HepG2 (cell line): Measurements from ENCODE around the gene OR5A1. TPM values are rescaled to one million over a fixed set of nuclear protein-coding genes. Genes with fewer than 3 reads are reported as not detected.

Experiments used
- ATAC-seq: fragments of 200-7000 bp; cut with Tn5 transposase; 3 replicates; pipeline ENCODE4 v1.9.1; 2020; ENCODE audit warnings: mild to moderate bottlenecking, moderate library complexity
- BruUV-seq: library from RNA; stranded (reverse); fragments of 400-500 nt; replicated peaks from 2 replicates; lab custom pipeline; 2021; lab: Mats Ljungman, UMichigan
- CTCF ChIA-PET: fragments of 300-600 bp; formaldehyde crosslinking; extraction: SDS; loops from one replicate; lab custom pipeline; 2021; ENCODE audit warnings: low total read pairs, inconsistent platforms, low intra/inter-chr PET ratio; lab: Yijun Ruan, JAX
- POLR2A ChIA-PET: fragments of 350-600 bp; sonication (Branson Sonifier 250); formaldehyde crosslinking; loops from one replicate; lab custom pipeline; 2020; ENCODE audit warnings: antibody characterized with exemption, inconsistent platforms; lab: Yijun Ruan, JAX
- DNase-seq: peaks from one replicate; pipeline ENCODE4 v3.0.0-alpha.2; 2015; ENCODE audit warnings: low spot score
- FAIRE-seq: peaks from 3 replicates; lab custom pipeline; 2011; peaks lifted over from hg19 to GRCh38; lab: Jason Lieb, UNC
- H2AFZ ChIP-seq: one replicate; pipeline ENCODE4 v1.6.1; 2011; ENCODE audit warnings: low read length, inconsistent platforms
- H3K27ac ChIP-seq: fragments of 300-600 bp; 3 replicates; pipeline ENCODE4 v1.8.0; 2011; ENCODE audit warnings: mixed run types, mild to moderate bottlenecking, mixed read lengths, low read length, inconsistent platforms; ENCODE audit not compliant: insufficient read depth; ENCODE audit errors: extremely low read length
- H3K27me3 ChIP-seq, 2 experiments: fragments of 200-600 bp in 1 of 2; 2 replicates in 1 of 2; 3 replicates in 1 of 2; pipeline versions ENCODE4 v1.6.0 to v1.8.0; 2011; ENCODE audit warnings: low read length in 2 of 2, mild to moderate bottlenecking in 2 of 2, moderate library complexity in 2 of 2, inconsistent platforms in 1 of 2; ENCODE audit not compliant: insufficient read depth in 2 of 2, control insufficient read depth in 1 of 2
- H3K36me3 ChIP-seq, 2 experiments: fragments of 200-600 bp in 1 of 2; replicated peaks in 1 of 2; 2 replicates in 1 of 2; 3 replicates in 1 of 2; pipeline versions ENCODE4 v1.5.1 to v1.8.0; 2011; ENCODE audit warnings: low read length in 2 of 2, inconsistent platforms in 1 of 2; ENCODE audit not compliant: insufficient read depth in 2 of 2, control insufficient read depth in 1 of 2
- H3K4me1 ChIP-seq: 2 replicates; pipeline ENCODE4 v1.5.1; 2012; ENCODE audit warnings: low read length, inconsistent platforms; ENCODE audit not compliant: insufficient read depth
- H3K4me2 ChIP-seq: 2 replicates; pipeline ENCODE4 v1.6.0; 2011; ENCODE audit warnings: low read depth, low read length, inconsistent platforms
- H3K4me3 ChIP-seq, 3 experiments: fragments of 200-600 bp in 1 of 3; sonication (generic), shearing (Covaris generic) in 1 of 3; replicated peaks in 1 of 3; 2 replicates each; pipeline ENCODE4 v1.5.1; 2011 to 2016; ENCODE audit warnings: low read length in 3 of 3, inconsistent platforms in 2 of 3, low read depth in 2 of 3, mild to moderate bottlenecking in 2 of 3, control low read depth in 1 of 3, mixed read lengths in 1 of 3; ENCODE audit not compliant: insufficient read depth in 1 of 3
- H3K79me2 ChIP-seq: one replicate; pipeline ENCODE4 v1.6.1; 2011; ENCODE audit warnings: low read length, inconsistent platforms; ENCODE audit not compliant: insufficient read depth
- H3K9ac ChIP-seq: 2 replicates; pipeline ENCODE4 v1.6.0; 2011; ENCODE audit warnings: mild to moderate bottlenecking, low read depth, low read length, inconsistent platforms; ENCODE audit not compliant: insufficient read depth
- H3K9me3 ChIP-seq: 2 replicates; pipeline ENCODE4 v1.5.1; 2012; ENCODE audit warnings: mild to moderate bottlenecking, low read length
- H4K20me1 ChIP-seq: 2 replicates; pipeline ENCODE4 v1.6.0; 2011; ENCODE audit warnings: inconsistent platforms, mild to moderate bottlenecking, low read length, moderate library complexity; ENCODE audit not compliant: insufficient read depth
- CCAR2 ChIP-seq: fragments of 200-400 bp; formaldehyde crosslinking; optimal IDR thresholded peaks from 2 replicates; pipeline ENCODE3; 2018; ENCODE audit warnings: low read depth, mild to moderate bottlenecking, low read length, moderate library complexity
- HOXA5 ChIP-seq: sonication (generic); formaldehyde crosslinking; IDR thresholded peaks from 2 replicates; pipeline ENCODE4 v1.4.0; 2020; ENCODE audit warnings: missing genetic modification reagents
- MEF2D ChIP-seq: sonication (generic); formaldehyde crosslinking; IDR thresholded peaks from 2 replicates; pipeline ENCODE4 v1.5.1; 2020; ENCODE audit warnings: mild to moderate bottlenecking, missing genetic modification reagents
- PHF20 ChIP-seq: sonication (generic); formaldehyde crosslinking; IDR thresholded peaks from 2 replicates; pipeline ENCODE4 v1.5.0; 2020; ENCODE audit warnings: mild to moderate bottlenecking, missing genetic modification reagents
- SP140L ChIP-seq: sonication (generic); formaldehyde crosslinking; IDR thresholded peaks from 2 replicates; pipeline ENCODE4 v1.4.0; 2020; ENCODE audit warnings: missing genetic modification reagents, borderline replicate concordance
- ZNF563 ChIP-seq: sonication (generic); formaldehyde crosslinking; IDR thresholded peaks from 2 replicates; pipeline ENCODE4 v1.8.0; 2022; ENCODE audit warnings: mild to moderate bottlenecking, moderate library complexity, missing genetic modification reagents
- ZNF567 ChIP-seq: sonication (generic); formaldehyde crosslinking; IDR thresholded peaks from 2 replicates; pipeline ENCODE4 v1.8.1; 2023; ENCODE audit warnings: mild to moderate bottlenecking, missing genetic modification reagents, borderline replicate concordance
- ZNF577 ChIP-seq: sonication (generic); formaldehyde crosslinking; IDR thresholded peaks from 2 replicates; pipeline ENCODE4 v1.4.0; 2020; ENCODE audit warnings: mild to moderate bottlenecking, low read depth, missing genetic modification reagents, borderline replicate concordance
- ZNF891 ChIP-seq: sonication (generic); formaldehyde crosslinking; IDR thresholded peaks from 2 replicates; pipeline ENCODE4 v1.5.0; 2020; ENCODE audit warnings: mild to moderate bottlenecking, missing genetic modification reagents
- ZSCAN30 ChIP-seq: sonication (generic); formaldehyde crosslinking; IDR thresholded peaks from 2 replicates; pipeline ENCODE4 v1.5.0; 2020; ENCODE audit warnings: mild to moderate bottlenecking, missing genetic modification reagents
- in situ Hi-C: cut with HindIII; loops from 2 replicates; pipeline ENCODE4 v1.10.0; 2017; ENCODE audit warnings: low pct_unique_long_range_greater_than_20kb; ENCODE audit not compliant: extremely low pct_ligation_motif_present
- intact Hi-C: fragments of 100-400 bp; cut with micrococcal nuclease; formaldehyde crosslinking; loops from one replicate; pipeline ENCODE4 v1.10.0; 2022; ENCODE audit not compliant: unreplicated experiment
- polyA plus RNA-seq, 8 experiments: library from polyadenylated mRNA; depleted of rRNA in 3 of 8; stranded (reverse) in 7 of 8; unstranded in 1 of 8; fragments of >200 nt; fragmentation: Illumina TruSeq in 4 of 8; extraction: Trizol in 4 of 8; gene quantifications; 2 replicates each; pipeline versions ENCODE4 v1.2.1 to v1.2.3, GENCODE V29; 2011 to 2016; ENCODE audit warnings: low read depth in 4 of 8, missing spikeins in 1 of 8, mixed read lengths in 1 of 8; ENCODE audit not compliant: insufficient read depth in 1 of 8
- total RNA-seq, 5 experiments: library from RNA; depleted of rRNA; stranded (reverse); fragments of >200 nt; fragmentation: Illumina TruSeq; extraction: Trizol; gene quantifications; 2 replicates each; pipeline ENCODE4 v1.2.3, GENCODE V29; 2016; ENCODE audit warnings: low read depth in 1 of 5
- TF ChIP-seq, protein P1 (sequence below): sonication (generic); formaldehyde crosslinking; IDR thresholded peaks from 2 replicates; pipeline ENCODE4 v1.5.1; 2020; ENCODE audit warnings: missing genetic modification reagents, mild to moderate bottlenecking, borderline replicate concordance
- TF ChIP-seq, protein P2 (sequence below), 2 experiments: sonication (generic) in 1 of 2; formaldehyde crosslinking in 1 of 2; IDR thresholded peaks; 2 replicates each; pipeline versions ENCODE4 v1.6.1 to v1.9.0; 2014 to 2022; ENCODE audit warnings: antibody characterized with exemption in 1 of 2, borderline replicate concordance in 1 of 2, inconsistent platforms in 1 of 2, low read depth in 1 of 2, missing genetic modification reagents in 1 of 2
- TF ChIP-seq, protein P3 (sequence below): sonication (generic); formaldehyde crosslinking; IDR thresholded peaks from 2 replicates; pipeline ENCODE4 v1.5.0; 2020; ENCODE audit warnings: mild to moderate bottlenecking, missing genetic modification reagents

Gene OR5A1
- total and polyA plus RNA-seq, 2 of the 13 experiments (the other 11 are each of a cell fraction or from before 2014, with no cell fraction given): not detected

GRCh38 chr11:59403546-59403945, 32.7 kb upstream of the OR5A1 start:
- DNase-seq: no peak
- H3K36me3 ChIP-seq: no peaks in the 10 kb centered on the region
- no peaks in the 10 kb centered on the region for H4K20me1 ChIP-seq
- H3K27me3 ChIP-seq: no peaks in the 10 kb centered on the region
- no peak overlapping the region for H3K4me2 ChIP-seq
- in situ Hi-C loops (no loop called here), intact Hi-C loops (no loop called here)
- H3K4me3 ChIP-seq: no peak overlapping the region
- CTCF ChIA-PET: no interaction called here
- H2AFZ ChIP-seq: no peak overlapping the region
- no TSS peak for BruUV-seq
- H3K27ac ChIP-seq: no peak overlapping the region
- POLR2A ChIA-PET: no interaction called here
- no peak for ATAC-seq
- H3K9me3 ChIP-seq: peaks cover 23% of the 10 kb centered on the region
- FAIRE-seq: no peak
- no peaks in the 10 kb centered on the region for H3K4me1 ChIP-seq
- no peak overlapping the region for H3K9ac ChIP-seq
- H3K79me2 ChIP-seq: no peaks in the 10 kb centered on the region
- TF ChIP-seq, protein P1, sequence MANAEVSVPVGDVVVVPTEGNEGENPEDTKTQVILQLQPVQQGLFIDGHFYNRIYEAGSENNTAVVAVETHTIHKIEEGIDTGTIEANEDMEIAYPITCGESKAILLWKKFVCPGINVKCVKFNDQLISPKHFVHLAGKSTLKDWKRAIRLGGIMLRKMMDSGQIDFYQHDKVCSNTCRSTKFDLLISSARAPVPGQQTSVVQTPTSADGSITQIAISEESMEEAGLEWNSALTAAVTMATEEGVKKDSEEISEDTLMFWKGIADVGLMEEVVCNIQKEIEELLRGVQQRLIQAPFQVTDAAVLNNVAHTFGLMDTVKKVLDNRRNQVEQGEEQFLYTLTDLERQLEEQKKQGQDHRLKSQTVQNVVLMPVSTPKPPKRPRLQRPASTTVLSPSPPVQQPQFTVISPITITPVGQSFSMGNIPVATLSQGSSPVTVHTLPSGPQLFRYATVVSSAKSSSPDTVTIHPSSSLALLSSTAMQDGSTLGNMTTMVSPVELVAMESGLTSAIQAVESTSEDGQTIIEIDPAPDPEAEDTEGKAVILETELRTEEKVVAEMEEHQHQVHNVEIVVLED: no peak
- TF ChIP-seq HOXA5 (CRISPR knock-in tag) (no peak), ZNF563 (CRISPR knock-in tag) (no peak), MEF2D (no peak), ZNF891 (CRISPR knock-in tag) (no peak), PHF20 (no peak), SP140L (CRISPR knock-in tag) (no peak), CCAR2 (no peak), ZSCAN30 (CRISPR knock-in tag) (no peak), ZNF567 (CRISPR knock-in tag) (no peak), ZNF577 (CRISPR knock-in tag) (no peak)
- TF ChIP-seq, protein P2, sequence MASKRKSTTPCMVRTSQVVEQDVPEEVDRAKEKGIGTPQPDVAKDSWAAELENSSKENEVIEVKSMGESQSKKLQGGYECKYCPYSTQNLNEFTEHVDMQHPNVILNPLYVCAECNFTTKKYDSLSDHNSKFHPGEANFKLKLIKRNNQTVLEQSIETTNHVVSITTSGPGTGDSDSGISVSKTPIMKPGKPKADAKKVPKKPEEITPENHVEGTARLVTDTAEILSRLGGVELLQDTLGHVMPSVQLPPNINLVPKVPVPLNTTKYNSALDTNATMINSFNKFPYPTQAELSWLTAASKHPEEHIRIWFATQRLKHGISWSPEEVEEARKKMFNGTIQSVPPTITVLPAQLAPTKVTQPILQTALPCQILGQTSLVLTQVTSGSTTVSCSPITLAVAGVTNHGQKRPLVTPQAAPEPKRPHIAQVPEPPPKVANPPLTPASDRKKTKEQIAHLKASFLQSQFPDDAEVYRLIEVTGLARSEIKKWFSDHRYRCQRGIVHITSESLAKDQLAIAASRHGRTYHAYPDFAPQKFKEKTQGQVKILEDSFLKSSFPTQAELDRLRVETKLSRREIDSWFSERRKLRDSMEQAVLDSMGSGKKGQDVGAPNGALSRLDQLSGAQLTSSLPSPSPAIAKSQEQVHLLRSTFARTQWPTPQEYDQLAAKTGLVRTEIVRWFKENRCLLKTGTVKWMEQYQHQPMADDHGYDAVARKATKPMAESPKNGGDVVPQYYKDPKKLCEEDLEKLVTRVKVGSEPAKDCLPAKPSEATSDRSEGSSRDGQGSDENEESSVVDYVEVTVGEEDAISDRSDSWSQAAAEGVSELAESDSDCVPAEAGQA (IDR thresholded peaks at IDR 0.05; ENCODE audit: low read depth): no peak
- TF ChIP-seq, protein P2 (CRISPR knock-in tag; IDR thresholded peaks at IDR 0.05; ENCODE audit: borderline replicate concordance): no peak
- TF ChIP-seq, protein P3, sequence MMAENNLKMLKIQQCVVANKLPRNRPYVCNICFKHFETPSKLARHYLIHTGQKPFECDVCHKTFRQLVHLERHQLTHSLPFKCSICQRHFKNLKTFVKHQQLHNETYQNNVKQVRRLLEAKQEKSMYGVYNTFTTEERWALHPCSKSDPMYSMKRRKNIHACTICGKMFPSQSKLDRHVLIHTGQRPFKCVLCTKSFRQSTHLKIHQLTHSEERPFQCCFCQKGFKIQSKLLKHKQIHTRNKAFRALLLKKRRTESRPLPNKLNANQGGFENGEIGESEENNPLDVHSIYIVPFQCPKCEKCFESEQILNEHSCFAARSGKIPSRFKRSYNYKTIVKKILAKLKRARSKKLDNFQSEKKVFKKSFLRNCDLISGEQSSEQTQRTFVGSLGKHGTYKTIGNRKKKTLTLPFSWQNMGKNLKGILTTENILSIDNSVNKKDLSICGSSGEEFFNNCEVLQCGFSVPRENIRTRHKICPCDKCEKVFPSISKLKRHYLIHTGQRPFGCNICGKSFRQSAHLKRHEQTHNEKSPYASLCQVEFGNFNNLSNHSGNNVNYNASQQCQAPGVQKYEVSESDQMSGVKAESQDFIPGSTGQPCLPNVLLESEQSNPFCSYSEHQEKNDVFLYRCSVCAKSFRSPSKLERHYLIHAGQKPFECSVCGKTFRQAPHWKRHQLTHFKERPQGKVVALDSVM (CRISPR knock-in tag): no peak
